Activated naive CD8-positive, alpha-beta T cell (primary cell): ENCODE measurements around the gene RTN4IP1.
"Not testable (repeated sequence)": the region's sequence is repeated elsewhere in the genome, so short reads cannot be mapped to it uniquely, and the experiment has no call there.

ENCODE experiments used
- H3K27ac Mint-ChIP-seq: one replicate; pipeline ENCODE4 v1.8.0; 2021; ENCODE audit warnings: mixed read lengths
- H3K27me3 Mint-ChIP-seq: one replicate; pipeline ENCODE4 v1.8.0; 2021; ENCODE audit warnings: mixed read lengths
- H3K36me3 Mint-ChIP-seq: one replicate; pipeline ENCODE4 v1.8.0; 2021; ENCODE audit warnings: mixed read lengths
- H3K4me1 Mint-ChIP-seq: one replicate; pipeline ENCODE4 v1.8.0; 2021; ENCODE audit warnings: low read depth, mixed read lengths
- H3K4me3 Mint-ChIP-seq: one replicate; pipeline ENCODE4 v1.8.0; 2021; ENCODE audit warnings: mild to moderate bottlenecking, mixed read lengths
- H3K9me3 Mint-ChIP-seq: one replicate; pipeline ENCODE4 v1.8.0; 2021; ENCODE audit warnings: low read depth, mixed read lengths

Gene RTN4IP1

DNA sequence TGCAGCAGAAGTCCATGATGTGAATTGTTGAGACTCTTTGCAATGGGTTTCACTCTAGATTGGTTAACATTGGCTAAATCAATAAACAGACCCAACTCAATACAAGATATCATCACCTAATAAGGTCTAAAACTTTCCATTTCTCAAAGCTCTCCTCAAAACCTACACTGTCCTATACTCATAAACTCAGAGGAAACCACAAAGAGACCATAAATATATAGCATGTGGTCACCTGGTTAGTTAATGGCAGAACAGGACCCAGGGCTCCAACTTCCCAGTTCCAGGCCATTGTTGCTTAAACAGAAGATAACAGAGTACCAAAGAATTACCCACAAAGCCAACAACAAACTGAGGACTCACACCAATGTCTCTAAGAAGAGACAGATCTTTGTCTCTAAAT is 12.0 kb downstream of the RTN4IP1 start:
- no peaks in the 10 kb centered on the region for H3K9me3 Mint-ChIP-seq
- no peak overlapping the region for H3K27ac Mint-ChIP-seq
- no peaks in the 10 kb centered on the region for H3K27me3 Mint-ChIP-seq
- peaks cover 12% of the 10 kb centered on the region for H3K36me3 Mint-ChIP-seq
- no peak overlapping the region for H3K4me3 Mint-ChIP-seq
- peaks cover 8% of the 10 kb centered on the region for H3K4me1 Mint-ChIP-seq

GRCh38 chr6:106614592-106615257 is 14.6 kb downstream of the RTN4IP1 start:
- H3K4me1 Mint-ChIP-seq = peaks cover 8% of the 10 kb centered on the region
- H3K4me3 Mint-ChIP-seq = no peak overlapping the region
- H3K9me3 Mint-ChIP-seq = no peaks in the 10 kb centered on the region
- H3K27me3 Mint-ChIP-seq = no peaks in the 10 kb centered on the region
- no peak overlapping the region for H3K27ac Mint-ChIP-seq
- H3K36me3 Mint-ChIP-seq = peaks cover 12% of the 10 kb centered on the region

- H3K27me3 Mint-ChIP-seq = no peaks in the 10 kb centered on the region
- peaks cover 13% of the 10 kb centered on the region for H3K36me3 Mint-ChIP-seq
- H3K4me1 Mint-ChIP-seq = peaks cover 8% of the 10 kb centered on the region
Observed at GRCh38 chr6:106614166-106614565, 15.1 kb downstream of the RTN4IP1 start.

DNA sequence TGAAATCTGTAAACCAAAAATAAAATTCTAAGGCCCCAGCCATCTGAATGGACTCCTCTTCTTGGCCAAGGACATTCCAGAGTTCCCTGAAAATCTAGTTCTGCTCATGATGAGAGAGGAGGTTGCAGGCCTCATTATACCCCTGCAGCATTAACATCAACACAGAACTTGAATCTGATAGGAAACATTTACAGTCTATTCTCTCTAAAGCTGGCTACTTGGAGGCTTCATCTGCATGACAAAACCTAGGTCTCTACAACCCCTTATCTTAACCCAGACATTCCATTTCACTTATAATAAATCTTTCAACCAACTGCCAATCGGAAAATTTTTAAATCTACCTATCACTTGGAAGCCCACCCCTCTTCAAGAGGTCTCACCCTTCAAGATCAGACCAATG is 15.7 kb downstream of the RTN4IP1 start:
- H3K4me1 Mint-ChIP-seq = peaks cover 8% of the 10 kb centered on the region
- H3K27me3 Mint-ChIP-seq = no peaks in the 10 kb centered on the region
- H3K27ac Mint-ChIP-seq = no peak overlapping the region
- no peak overlapping the region for H3K4me3 Mint-ChIP-seq
- no peaks in the 10 kb centered on the region for H3K9me3 Mint-ChIP-seq
- H3K36me3 Mint-ChIP-seq = peaks cover 9% of the 10 kb centered on the region

More at GRCh38 chr6:106614166-106614565, 15.1 kb downstream of the RTN4IP1 start:
- no peak overlapping the region for H3K4me3 Mint-ChIP-seq
- H3K27ac Mint-ChIP-seq = no peak overlapping the region
- H3K9me3 Mint-ChIP-seq = no peaks in the 10 kb centered on the region

GRCh38 chr6:106612671-106613416 is 16.5 kb downstream of the RTN4IP1 start:
- no peaks in the 10 kb centered on the region for H3K9me3 Mint-ChIP-seq
- H3K4me1 Mint-ChIP-seq = peaks cover 10% of the 10 kb centered on the region
- peak overlapping the region; percentile 25 for H3K27ac Mint-ChIP-seq
- H3K4me3 Mint-ChIP-seq = no peak overlapping the region
- no peaks in the 10 kb centered on the region for H3K27me3 Mint-ChIP-seq
- peaks cover 13% of the 10 kb centered on the region for H3K36me3 Mint-ChIP-seq

- Mint-ChIP-seq H3K27me3 (no peaks in the 10 kb centered on the region), H3K36me3 (peaks cover 15% of the 10 kb centered on the region), H3K4me1 (peaks cover 10% of the 10 kb centered on the region), H3K9me3 (no peaks in the 10 kb centered on the region), H3K27ac (no peak overlapping the region), H3K4me3 (no peak overlapping the region)
Observed at GRCh38 chr6:106611030-106611429, 18.3 kb downstream of the RTN4IP1 start.

GRCh38 chr6:106609699-106610098 is 19.6 kb downstream of the RTN4IP1 start:
- Mint-ChIP-seq H3K9me3 (no peaks in the 10 kb centered on the region), H3K4me1 (peaks cover 10% of the 10 kb centered on the region), H3K27ac (no peak overlapping the region), H3K36me3 (peaks cover 18% of the 10 kb centered on the region), H3K27me3 (no peaks in the 10 kb centered on the region), H3K4me3 (no peak overlapping the region)

GRCh38 chr6:106608080-106608668 is 21.1 kb downstream of the RTN4IP1 start:
- H3K4me3 Mint-ChIP-seq = no peak overlapping the region
- H3K27ac Mint-ChIP-seq = no peak overlapping the region
- peaks cover 25% of the 10 kb centered on the region for H3K36me3 Mint-ChIP-seq
- no peaks in the 10 kb centered on the region for H3K9me3 Mint-ChIP-seq
- H3K27me3 Mint-ChIP-seq = no peaks in the 10 kb centered on the region
- peaks cover 9% of the 10 kb centered on the region for H3K4me1 Mint-ChIP-seq

GRCh38 chr6:106600329-106600728 is 29.0 kb downstream of the RTN4IP1 start:
- Mint-ChIP-seq H3K27ac (no peak overlapping the region), H3K36me3 (peaks cover 24% of the 10 kb centered on the region), H3K4me1 (no peaks in the 10 kb centered on the region), H3K4me3 (no peak overlapping the region), H3K27me3 (no peaks in the 10 kb centered on the region), H3K9me3 (no peaks in the 10 kb centered on the region)

DNA sequence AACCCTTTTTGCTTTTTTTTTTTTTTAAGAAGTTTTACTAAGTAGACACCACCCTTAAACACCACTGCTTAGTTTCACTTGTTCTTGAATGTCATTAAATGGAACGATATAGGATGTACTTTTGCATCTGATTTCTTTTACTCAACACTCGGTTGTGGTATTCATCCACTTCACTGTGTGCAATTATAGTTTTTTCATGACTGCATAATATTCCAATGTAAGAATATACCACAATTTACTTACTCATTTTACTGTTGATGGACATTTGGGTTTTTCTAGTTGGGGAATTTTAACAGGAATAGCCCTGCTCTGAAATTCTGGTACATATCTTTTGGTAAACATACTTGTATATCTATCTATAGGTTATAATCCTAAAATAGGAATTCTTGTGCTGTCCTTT is 29.9 kb downstream of the RTN4IP1 start:
- H3K36me3 Mint-ChIP-seq = peaks cover 19% of the 10 kb centered on the region
- no peaks in the 10 kb centered on the region for H3K4me1 Mint-ChIP-seq
- H3K9me3 Mint-ChIP-seq = no peaks in the 10 kb centered on the region
- H3K27me3 Mint-ChIP-seq = no peaks in the 10 kb centered on the region
- no peak overlapping the region for H3K4me3 Mint-ChIP-seq
- no peak overlapping the region for H3K27ac Mint-ChIP-seq

DNA sequence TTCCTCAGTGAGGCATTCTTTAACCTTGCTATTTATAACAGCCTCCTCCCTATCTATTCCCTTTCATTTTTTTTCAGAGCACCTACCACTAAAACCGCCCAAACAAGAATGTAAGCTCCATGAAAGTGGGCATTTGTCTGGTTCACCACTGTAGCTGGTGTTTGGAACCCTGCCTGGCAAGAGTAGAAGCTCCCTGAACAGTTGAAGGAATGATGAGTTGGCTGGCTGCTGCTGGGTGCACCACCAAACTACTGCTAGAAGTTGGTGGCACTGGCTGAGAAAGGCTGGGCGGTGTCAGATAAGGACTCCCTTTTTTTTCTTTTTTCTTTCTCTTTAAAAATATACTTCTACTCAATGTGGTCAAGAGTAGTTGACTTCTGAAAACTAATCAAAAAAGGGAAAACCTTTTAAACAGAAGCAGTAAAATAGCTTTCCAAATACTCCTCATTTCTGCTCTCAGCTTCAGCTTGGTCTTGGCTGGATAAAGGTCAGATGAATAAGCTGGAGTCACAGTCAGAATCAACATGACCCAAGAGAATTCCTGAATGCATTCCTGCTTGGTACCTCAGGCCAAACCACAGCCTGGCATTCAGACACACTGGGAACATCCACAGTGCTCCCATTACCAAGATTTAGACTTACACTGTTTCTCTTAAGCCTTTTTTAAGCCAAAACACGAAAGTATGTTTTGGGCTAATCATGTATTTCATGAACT is 38.0 kb downstream of the RTN4IP1 start:
- Mint-ChIP-seq H3K9me3 (no peaks in the 10 kb centered on the region), H3K27me3 (no peaks in the 10 kb centered on the region)

GRCh38 chr6:106588937-106589336 is 40.4 kb downstream of the RTN4IP1 start:
- H3K4me1 Mint-ChIP-seq, H3K4me3 Mint-ChIP-seq, H3K27ac Mint-ChIP-seq, H3K9me3 Mint-ChIP-seq, H3K27me3 Mint-ChIP-seq: not testable (repeated sequence)
- H3K36me3 Mint-ChIP-seq = peaks cover 18% of the 10 kb centered on the region

More for the DNA sequence above, 38.0 kb downstream of the RTN4IP1 start:
- Mint-ChIP-seq H3K4me3 (no peak overlapping the region), H3K36me3 (peaks cover 16% of the 10 kb centered on the region), H3K27ac (no peak overlapping the region), H3K4me1 (no peaks in the 10 kb centered on the region)

GRCh38 chr6:106586815-106587415 is 42.4 kb downstream of the RTN4IP1 start:
- Mint-ChIP-seq H3K9me3 (no peaks in the 10 kb centered on the region), H3K27ac (no peak overlapping the region)

DNA sequence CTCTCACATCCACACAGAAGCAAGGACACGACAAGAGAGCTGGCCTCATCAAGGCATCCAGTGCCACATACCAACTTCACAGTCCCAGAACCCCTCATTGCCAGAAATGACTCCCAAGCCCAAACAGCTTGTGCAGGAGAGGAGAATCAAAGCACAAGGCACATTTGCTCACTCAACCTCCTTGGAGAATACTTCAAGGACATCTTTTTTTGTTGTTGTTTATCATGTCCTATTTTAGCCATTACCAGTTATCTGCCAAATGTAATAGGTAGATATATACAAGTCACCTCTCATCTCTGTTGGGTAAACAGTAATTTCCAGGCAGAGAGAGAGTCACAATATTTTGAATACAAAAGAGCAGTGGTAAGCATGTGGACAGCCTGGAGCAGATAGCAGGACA is 47.8 kb downstream of the RTN4IP1 start:
- H3K9me3 Mint-ChIP-seq = no peaks in the 10 kb centered on the region
- no peaks in the 10 kb centered on the region for H3K4me1 Mint-ChIP-seq
- no peak overlapping the region for H3K4me3 Mint-ChIP-seq
- no peak overlapping the region for H3K27ac Mint-ChIP-seq
- H3K36me3 Mint-ChIP-seq = peaks cover 6% of the 10 kb centered on the region
- no peaks in the 10 kb centered on the region for H3K27me3 Mint-ChIP-seq

More at GRCh38 chr6:106586815-106587415, 42.4 kb downstream of the RTN4IP1 start:
- H3K4me3 Mint-ChIP-seq = no peak overlapping the region
- no peaks in the 10 kb centered on the region for H3K27me3 Mint-ChIP-seq
- H3K36me3 Mint-ChIP-seq = peaks cover 17% of the 10 kb centered on the region
- H3K4me1 Mint-ChIP-seq = no peaks in the 10 kb centered on the region
